ENCODE results near the gene CLECL1.

The CLECL1 gene

DNA sequence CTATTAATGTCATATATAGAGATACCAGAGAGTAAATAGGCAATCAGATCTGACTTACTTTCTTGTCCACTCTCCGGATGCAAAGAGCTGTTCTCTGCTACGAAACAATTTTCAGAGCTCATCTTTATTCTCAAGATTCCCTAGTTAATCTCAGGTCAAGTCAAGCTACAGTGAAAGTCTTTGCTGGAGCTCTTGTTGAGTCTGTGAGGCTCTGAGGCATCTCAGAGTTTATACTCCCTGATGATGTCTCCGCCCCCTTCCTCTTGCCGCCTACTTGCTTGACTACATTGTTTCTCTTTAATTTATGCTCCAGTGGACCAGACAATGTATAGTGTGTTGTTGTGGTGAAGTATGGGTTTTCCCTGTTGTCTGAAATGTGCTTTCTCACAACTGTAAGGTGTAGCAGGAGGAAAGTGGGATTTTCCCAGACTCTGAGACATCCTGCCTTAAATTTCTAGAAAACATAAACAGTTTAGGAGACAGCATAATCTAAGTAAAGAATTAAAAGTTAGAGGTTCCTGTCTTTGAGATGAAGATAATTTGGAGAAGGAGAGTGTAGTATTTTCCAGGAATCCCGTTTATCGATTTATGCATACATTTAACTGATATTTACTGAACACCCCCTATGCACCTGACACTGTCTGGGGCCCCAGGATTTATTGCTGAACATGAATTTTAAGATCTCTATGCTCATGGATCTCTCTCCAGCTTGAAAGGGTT, 28.0 kb upstream of the CLECL1 start, which contains the start of gene CD69:
TSS of gene CD69 (minus strand) at position 203 of the 720 bp plus-strand sequence. CDS start at position 122, 81 bp downstream.
- no peak for DNase-seq (ENCODE audit: low spot score)
- Histone ChIP-seq H3K4me1 (ENCODE audit: control insufficient read depth in 2 of 2, insufficient read depth in 1 of 2, low read depth in 1 of 2, low read length in 2 of 2) (peaks cover 3 to 6% of the 10 kb centered on the region in 2 donors), H3K4me3 (ENCODE audit: low read length in 2 of 2) (no peak within 1 kb of the TSS), H2BK12ac (ENCODE audit: low read length) (no peak within 1 kb of the TSS), H3K79me1 (ENCODE audit: low read depth, low read length) (no peaks in the 10 kb centered on the region), H3K9me3 (replicated peaks in 1 of 2; ENCODE audit: control insufficient read depth in 2 of 2, insufficient read depth in 1 of 2, low read depth in 1 of 2, low read length in 2 of 2) (no peaks in the 10 kb centered on the region), H3K4ac (ENCODE audit: low read length) (no peak within 1 kb of the TSS), H4K91ac (ENCODE audit: low read depth, low read length, poor library complexity) (no peak within 1 kb of the TSS), H2BK15ac (ENCODE audit: low read length) (no peak within 1 kb of the TSS), H2BK120ac (ENCODE audit: low read depth, low read length) (no peak within 1 kb of the TSS), H2AK5ac (ENCODE audit: low read depth, low read length) (no peak within 1 kb of the TSS), H3K4me2 (ENCODE audit: insufficient read depth, low read length, poor library complexity, severe bottlenecking) (no peak within 1 kb of the TSS), H3K36me3 (replicated peaks in 1 of 2; ENCODE audit: control insufficient read depth in 2 of 2, insufficient read depth in 2 of 2, low read length in 2 of 2) (no peaks in the 10 kb centered on the region), H4K8ac (ENCODE audit: low read depth, low read length) (no peak within 1 kb of the TSS), H3K27me3 (ENCODE audit: control insufficient read depth in 3 of 3, insufficient read depth in 3 of 3, low read depth in 1 of 3, low read length in 3 of 3) (peaks cover 0 to 3% (median 0%) of the 10 kb centered on the region in 3 experiments), H3K23ac (ENCODE audit: low read depth, low read length, poor library complexity) (no peak within 1 kb of the TSS), H3K18ac (ENCODE audit: low read length) (no peak within 1 kb of the TSS), H3K9ac (ENCODE audit: low read depth, low read length, poor library complexity) (no peak within 1 kb of the TSS), H3K14ac (ENCODE audit: low read length) (no peak within 1 kb of the TSS), H2BK5ac (ENCODE audit: low read length) (no peak within 1 kb of the TSS), H2AFZ (ENCODE audit: low read length) (peak within 1 kb of the TSS; percentile 73), H3K27ac (replicated peaks; ENCODE audit: low read length) (no peak within 1 kb of the TSS)
- WGBS, 2 donors (ENCODE audit: extremely low coverage in 2 of 2, insufficient read length in 2 of 2, insufficient replicate concordance in 1 of 2), result no CpG with 5 or more reads among the region's 6 CpGs

DNA sequence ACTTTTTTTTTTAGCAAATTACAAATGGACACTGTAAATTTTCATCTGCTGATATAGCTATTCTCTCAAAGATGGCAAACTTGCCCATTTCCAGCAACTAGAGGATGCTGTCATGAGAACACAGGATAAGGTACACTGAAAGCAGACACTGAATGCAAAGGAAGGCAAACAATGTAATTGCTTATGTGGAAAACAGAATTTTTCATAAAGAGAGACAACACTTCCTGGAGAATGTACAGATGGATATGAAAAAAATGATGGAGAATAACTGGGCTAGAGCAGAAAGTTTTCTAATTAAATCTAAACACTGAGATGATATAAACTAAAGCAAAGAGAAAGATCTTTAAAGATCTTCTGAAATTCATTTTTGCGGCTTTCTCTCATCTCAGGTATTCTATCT, 27.2 kb upstream of the CLECL1 start:
- no peak for DNase-seq (ENCODE audit: low spot score)
- H3K9me3 ChIP-seq (replicated peaks in 1 of 2; ENCODE audit: control insufficient read depth in 2 of 2, insufficient read depth in 1 of 2, low read depth in 1 of 2, low read length in 2 of 2), result no peaks in the 10 kb centered on the region
- no peak overlapping the region for H3K23ac ChIP-seq (ENCODE audit: low read depth, low read length, poor library complexity)
- no peak overlapping the region for H3K9ac ChIP-seq (ENCODE audit: low read depth, low read length, poor library complexity)
- no peak overlapping the region for H3K18ac ChIP-seq (ENCODE audit: low read length)
- H3K4ac ChIP-seq (ENCODE audit: low read length), result no peak overlapping the region
- H4K91ac ChIP-seq (ENCODE audit: low read depth, low read length, poor library complexity), result no peak overlapping the region
- no peak overlapping the region for H2AK5ac ChIP-seq (ENCODE audit: low read depth, low read length)
- H2BK120ac ChIP-seq (ENCODE audit: low read depth, low read length), result no peak overlapping the region
- no peak overlapping the region for H2BK15ac ChIP-seq (ENCODE audit: low read length)
- H3K36me3 ChIP-seq (replicated peaks in 1 of 2; ENCODE audit: control insufficient read depth in 2 of 2, insufficient read depth in 2 of 2, low read length in 2 of 2), result no peaks in the 10 kb centered on the region
- no peak overlapping the region for H2BK12ac ChIP-seq (ENCODE audit: low read length)
- no peak overlapping the region for H3K4me2 ChIP-seq (ENCODE audit: insufficient read depth, low read length, poor library complexity, severe bottlenecking)
- peaks cover 0 to 3% (median 2%) of the 10 kb centered on the region in 3 experiments for H3K27me3 ChIP-seq (ENCODE audit: control insufficient read depth in 3 of 3, insufficient read depth in 3 of 3, low read depth in 1 of 3, low read length in 3 of 3)
- no peak overlapping the region for H4K8ac ChIP-seq (ENCODE audit: low read depth, low read length)
- H3K79me1 ChIP-seq (ENCODE audit: low read depth, low read length), result no peaks in the 10 kb centered on the region
- no peak overlapping the region for H3K27ac ChIP-seq (replicated peaks; ENCODE audit: low read length)
- no peak overlapping the region for H2AFZ ChIP-seq (ENCODE audit: low read length)
- no CpG with 5 or more reads among the region's 1 CpG for WGBS, 2 donors (ENCODE audit: extremely low coverage in 2 of 2, insufficient read length in 2 of 2, insufficient replicate concordance in 1 of 2)
- H2BK5ac ChIP-seq (ENCODE audit: low read length), result no peak overlapping the region
- peaks cover 3 to 6% of the 10 kb centered on the region in 2 donors for H3K4me1 ChIP-seq (ENCODE audit: control insufficient read depth in 2 of 2, insufficient read depth in 1 of 2, low read depth in 1 of 2, low read length in 2 of 2)
- H3K14ac ChIP-seq (ENCODE audit: low read length), result no peak overlapping the region
- H3K4me3 ChIP-seq (ENCODE audit: low read length in 2 of 2), result no peak overlapping the region

DNA sequence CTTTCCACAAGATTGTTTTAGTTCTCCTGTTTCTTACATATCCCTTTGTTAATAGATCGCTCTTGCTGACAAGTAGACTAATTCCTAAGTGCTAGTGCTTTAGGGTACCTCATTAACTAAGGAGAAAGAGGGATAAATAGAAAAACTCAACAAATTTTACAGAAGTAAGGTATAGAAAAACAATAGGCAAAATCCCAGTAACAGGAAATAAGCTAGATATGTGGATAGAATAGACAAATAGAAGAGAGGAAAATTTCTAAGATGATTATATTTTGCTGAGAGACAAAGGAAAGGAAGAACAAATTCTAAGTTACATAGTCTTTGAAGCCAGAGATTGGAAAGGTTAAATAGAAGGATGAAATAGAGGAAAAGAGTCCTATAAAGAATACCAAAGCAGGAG, 26.8 kb upstream of the CLECL1 start:
- H4K8ac ChIP-seq (ENCODE audit: low read depth, low read length), result no peak overlapping the region
- no peak overlapping the region for H2BK5ac ChIP-seq (ENCODE audit: low read length)
- no peak overlapping the region for H2AK5ac ChIP-seq (ENCODE audit: low read depth, low read length)
- no peak overlapping the region for H2BK120ac ChIP-seq (ENCODE audit: low read depth, low read length)
- H3K23ac ChIP-seq (ENCODE audit: low read depth, low read length, poor library complexity), result no peak overlapping the region
- H4K91ac ChIP-seq (ENCODE audit: low read depth, low read length, poor library complexity), result no peak overlapping the region
- no peak overlapping the region for H2BK12ac ChIP-seq (ENCODE audit: low read length)
- no peak overlapping the region for H3K4me3 ChIP-seq (ENCODE audit: low read length in 2 of 2)
- H3K4ac ChIP-seq (ENCODE audit: low read length), result no peak overlapping the region
- DNase-seq (ENCODE audit: low spot score), result no peak
- no peak overlapping the region for H3K9ac ChIP-seq (ENCODE audit: low read depth, low read length, poor library complexity)
- H3K36me3 ChIP-seq (replicated peaks in 1 of 2; ENCODE audit: control insufficient read depth in 2 of 2, insufficient read depth in 2 of 2, low read length in 2 of 2), result no peaks in the 10 kb centered on the region
- H3K18ac ChIP-seq (ENCODE audit: low read length), result no peak overlapping the region
- H3K4me1 ChIP-seq (ENCODE audit: control insufficient read depth in 2 of 2, insufficient read depth in 1 of 2, low read depth in 1 of 2, low read length in 2 of 2), result peaks cover 3 to 5% of the 10 kb centered on the region in 2 donors
- H3K4me2 ChIP-seq (ENCODE audit: insufficient read depth, low read length, poor library complexity, severe bottlenecking), result no peak overlapping the region
- H3K79me1 ChIP-seq (ENCODE audit: low read depth, low read length), result no peaks in the 10 kb centered on the region
- no peak overlapping the region for H2AFZ ChIP-seq (ENCODE audit: low read length)
- H3K9me3 ChIP-seq (replicated peaks in 1 of 2; ENCODE audit: control insufficient read depth in 2 of 2, insufficient read depth in 1 of 2, low read depth in 1 of 2, low read length in 2 of 2), result no peaks in the 10 kb centered on the region
- peaks cover 0 to 5% (median 1%) of the 10 kb centered on the region in 3 experiments for H3K27me3 ChIP-seq (ENCODE audit: control insufficient read depth in 3 of 3, insufficient read depth in 3 of 3, low read depth in 1 of 3, low read length in 3 of 3)
- no peak overlapping the region for H2BK15ac ChIP-seq (ENCODE audit: low read length)
- H3K27ac ChIP-seq (replicated peaks; ENCODE audit: low read length), result no peak overlapping the region
- H3K14ac ChIP-seq (ENCODE audit: low read length), result no peak overlapping the region
- no CpG with 5 or more reads among the region's 1 CpG for WGBS, 2 donors (ENCODE audit: extremely low coverage in 2 of 2, insufficient read length in 2 of 2, insufficient replicate concordance in 1 of 2)

DNA sequence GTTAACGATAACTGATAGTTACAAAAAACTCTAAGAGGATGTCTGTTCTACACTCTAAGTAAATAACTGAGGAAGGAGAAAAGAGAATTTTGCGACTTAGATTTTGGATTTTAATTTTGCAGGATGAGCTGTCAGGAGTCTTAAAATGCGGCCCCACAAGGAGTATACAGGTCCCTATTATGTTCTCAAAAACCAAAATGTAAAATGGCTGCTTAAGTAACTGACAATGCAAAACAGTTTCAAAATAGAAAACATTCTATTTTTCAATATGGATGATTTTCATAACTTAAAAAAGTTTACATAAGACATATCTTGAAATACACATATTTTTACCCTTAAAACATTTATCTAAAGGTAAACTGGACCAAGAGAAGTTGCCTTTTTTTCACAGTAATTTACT, 25.2 kb upstream of the CLECL1 start:
- Histone ChIP-seq H3K4me2 (ENCODE audit: insufficient read depth, low read length, poor library complexity, severe bottlenecking) (no peak overlapping the region), H2BK120ac (ENCODE audit: low read depth, low read length) (no peak overlapping the region), H3K23ac (ENCODE audit: low read depth, low read length, poor library complexity) (no peak overlapping the region), H3K36me3 (replicated peaks in 1 of 2; ENCODE audit: control insufficient read depth in 2 of 2, insufficient read depth in 2 of 2, low read length in 2 of 2) (no peaks in the 10 kb centered on the region), H3K18ac (ENCODE audit: low read length) (no peak overlapping the region), H2BK12ac (ENCODE audit: low read length) (no peak overlapping the region), H3K27ac (replicated peaks; ENCODE audit: low read length) (no peak overlapping the region), H4K8ac (ENCODE audit: low read depth, low read length) (no peak overlapping the region), H3K4me3 (ENCODE audit: low read length in 2 of 2) (no peak overlapping the region), H2AFZ (ENCODE audit: low read length) (no peak overlapping the region), H3K27me3 (ENCODE audit: control insufficient read depth in 3 of 3, insufficient read depth in 3 of 3, low read depth in 1 of 3, low read length in 3 of 3) (peaks cover 0 to 5% (median 0%) of the 10 kb centered on the region in 3 experiments), H2AK5ac (ENCODE audit: low read depth, low read length) (no peak overlapping the region), H3K9me3 (replicated peaks in 1 of 2; ENCODE audit: control insufficient read depth in 2 of 2, insufficient read depth in 1 of 2, low read depth in 1 of 2, low read length in 2 of 2) (no peaks in the 10 kb centered on the region), H3K14ac (ENCODE audit: low read length) (no peak overlapping the region), H2BK15ac (ENCODE audit: low read length) (no peak overlapping the region), H3K4me1 (ENCODE audit: control insufficient read depth in 2 of 2, insufficient read depth in 1 of 2, low read depth in 1 of 2, low read length in 2 of 2) (peaks cover 3% of the 10 kb centered on the region in 2 donors), H3K79me1 (ENCODE audit: low read depth, low read length) (no peaks in the 10 kb centered on the region), H3K9ac (ENCODE audit: low read depth, low read length, poor library complexity) (no peak overlapping the region), H4K91ac (ENCODE audit: low read depth, low read length, poor library complexity) (no peak overlapping the region), H3K4ac (ENCODE audit: low read length) (no peak overlapping the region), H2BK5ac (ENCODE audit: low read length) (no peak overlapping the region)
- no peak for DNase-seq (ENCODE audit: low spot score)
- no CpG with 5 or more reads among the region's 3 CpGs for WGBS, 2 donors (ENCODE audit: extremely low coverage in 2 of 2, insufficient read length in 2 of 2, insufficient replicate concordance in 1 of 2)

All from neuronal stem cell (in vitro differentiated cells).